Measurements from ENCODE around the gene CLHC1.

The CLHC1 gene

DNA sequence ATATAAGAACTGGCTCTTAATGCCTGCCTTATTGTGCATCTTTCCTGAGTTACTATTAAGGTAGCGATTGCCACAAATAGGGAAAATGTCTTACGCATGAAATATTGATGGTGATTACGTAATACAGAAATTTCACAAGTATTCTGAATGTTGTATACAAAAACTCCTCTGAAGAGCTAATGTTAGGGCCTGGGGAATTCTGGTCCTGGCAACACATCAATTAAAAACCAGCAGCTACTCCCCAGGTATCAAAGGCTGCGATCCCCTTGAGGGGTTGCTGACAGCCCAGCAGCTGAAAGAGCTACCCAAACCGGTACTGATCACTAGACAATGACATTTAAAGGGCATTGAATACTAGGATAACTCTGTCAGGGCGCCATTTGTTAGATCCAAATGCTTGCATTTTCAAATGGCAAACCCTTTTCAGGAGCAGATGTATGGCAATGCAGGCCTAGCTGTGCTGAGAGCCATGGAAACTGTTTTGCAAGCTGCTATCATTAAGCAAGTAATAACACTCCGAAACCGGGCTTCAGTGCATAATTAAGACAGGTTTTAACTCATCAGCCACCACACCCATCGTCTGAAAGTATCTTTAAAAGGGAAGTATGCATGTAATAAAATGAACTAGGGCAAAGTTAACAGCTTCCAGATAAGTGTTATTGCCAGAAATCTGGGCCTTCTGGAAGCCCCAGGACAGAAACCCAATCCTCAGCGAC is 78.4 kb downstream of the CLHC1 start:
- FAIRE-seq: no peak
- TF ChIP-seq POLR2AphosphoS5 (IDR thresholded peaks at IDR 0.05; ENCODE audit: low read depth, low read length) (no peak), POU2F2 (IDR thresholded peaks at IDR 0.05; ENCODE audit: low read depth, low read length) (no peak), PAX5 (IDR thresholded peaks at IDR 0.05; ENCODE audit: insufficient read depth, low read length, severe bottlenecking) (no peak), POLR2A (IDR thresholded peaks at IDR 0.05; ENCODE audit: low read depth, low read length) (no peak), TAF1 (IDR thresholded peaks at IDR 0.05; ENCODE audit: low read depth, low read length) (no peak)

DNA sequence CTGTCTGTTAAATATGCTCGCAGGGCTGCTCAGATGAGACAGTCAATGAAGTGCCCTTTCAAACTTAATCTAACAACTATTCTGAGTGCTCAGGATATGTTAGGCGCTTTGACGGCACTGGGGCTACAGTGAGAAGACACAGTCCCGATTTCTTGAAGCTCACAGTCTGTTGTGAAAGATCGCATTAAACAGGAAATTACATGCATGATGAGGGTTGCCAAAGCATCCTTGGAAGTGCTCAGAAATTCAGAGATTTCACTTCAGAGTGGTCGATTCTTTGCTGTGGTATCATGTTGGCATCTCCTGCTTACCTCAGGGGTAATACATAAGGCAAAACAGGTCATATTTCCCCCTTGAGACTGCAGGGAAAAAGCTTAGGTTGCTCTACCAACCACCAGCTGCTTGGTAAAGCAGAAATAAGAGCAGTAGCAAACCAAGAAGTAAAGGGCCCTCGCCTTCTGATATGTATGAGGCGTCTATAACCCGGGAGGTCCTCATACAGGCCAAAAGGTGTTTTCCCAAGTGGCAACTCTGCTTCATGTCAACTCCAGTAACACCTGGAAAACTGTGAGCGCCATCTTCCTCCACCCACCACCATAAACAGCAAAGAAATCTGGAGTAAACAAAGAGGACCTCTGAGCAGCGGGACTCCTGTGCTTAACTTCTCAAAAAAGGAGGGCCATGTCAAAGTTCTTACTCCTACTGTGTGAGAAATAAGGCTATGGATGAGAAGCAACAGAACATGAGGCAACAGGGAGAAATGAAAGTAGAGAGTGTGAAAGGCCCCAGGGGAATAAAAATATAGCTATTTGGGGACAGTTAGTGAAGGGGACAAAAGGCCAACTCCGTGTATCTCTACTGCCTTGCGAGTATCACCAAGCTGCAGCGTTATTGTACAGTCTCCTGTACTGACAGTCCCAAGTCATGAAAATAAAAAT is 79.3 kb downstream of the CLHC1 start:
- DNase-seq (ENCODE audit: insufficient read length, low spot score) (no peak), FAIRE-seq (no peak)
- TF ChIP-seq POLR2AphosphoS5 (IDR thresholded peaks at IDR 0.05; ENCODE audit: low read depth, low read length): no peak
- no peak for TF ChIP-seq TAF1 (IDR thresholded peaks at IDR 0.05; ENCODE audit: low read depth, low read length)
- TF ChIP-seq POLR2A (IDR thresholded peaks at IDR 0.05; ENCODE audit: low read depth, low read length): no peak
- TF ChIP-seq SPI1 (IDR thresholded peaks at IDR 0.05; ENCODE audit: low read depth, low read length): no peak
- TF ChIP-seq PAX5 (IDR thresholded peaks at IDR 0.05; ENCODE audit: insufficient read depth, low read length, severe bottlenecking): no peak
- no peak for TF ChIP-seq POU2F2 (IDR thresholded peaks at IDR 0.05; ENCODE audit: low read depth, low read length)

More for the DNA sequence above, 78.4 kb downstream of the CLHC1 start:
- DNase-seq (ENCODE audit: insufficient read length, low spot score): no peak

DNA sequence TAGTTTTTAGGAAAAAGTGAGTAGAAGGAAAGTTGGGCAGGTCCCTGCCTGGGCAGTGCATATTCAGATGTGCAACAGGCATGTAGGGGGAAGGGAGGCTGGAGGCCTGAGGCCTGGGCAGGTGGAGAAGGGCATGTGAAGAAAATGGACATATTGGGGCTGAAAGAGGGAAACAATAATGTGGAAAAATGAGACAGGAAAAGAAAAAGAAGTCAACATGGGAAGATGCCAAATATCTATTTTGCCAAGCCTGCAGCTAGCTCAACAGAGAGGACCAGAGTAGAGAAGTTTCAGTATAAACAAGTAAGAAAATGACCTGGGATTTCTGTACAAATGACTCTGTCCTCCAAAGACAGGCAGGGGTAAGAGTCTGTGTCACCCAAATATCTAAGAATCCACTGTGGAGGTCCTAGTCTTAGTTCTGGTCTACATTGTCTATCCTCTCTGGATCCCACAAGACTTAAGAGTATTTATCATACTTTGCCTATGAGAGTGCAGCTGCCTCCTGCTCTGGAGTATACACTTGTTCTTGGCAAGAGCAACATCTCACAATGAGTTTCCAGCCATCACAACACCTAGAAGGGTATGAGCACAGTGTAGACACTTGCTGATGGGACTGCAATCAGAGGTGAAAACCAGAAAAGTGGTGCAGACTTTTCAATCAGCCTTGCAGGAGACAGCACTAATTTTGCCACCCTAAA is 80.2 kb downstream of the CLHC1 start:
- DNase-seq (ENCODE audit: insufficient read length, low spot score) (no peak), FAIRE-seq (no peak)
- no peak for TF ChIP-seq PAX5 (IDR thresholded peaks at IDR 0.05; ENCODE audit: insufficient read depth, low read length, severe bottlenecking)
- TF ChIP-seq POLR2AphosphoS5 (IDR thresholded peaks at IDR 0.05; ENCODE audit: low read depth, low read length): no peak
- no peak for TF ChIP-seq POLR2A (IDR thresholded peaks at IDR 0.05; ENCODE audit: low read depth, low read length)
- no peak for TF ChIP-seq SPI1 (IDR thresholded peaks at IDR 0.05; ENCODE audit: low read depth, low read length)
- no peak for TF ChIP-seq POU2F2 (IDR thresholded peaks at IDR 0.05; ENCODE audit: low read depth, low read length)
- TF ChIP-seq TAF1 (IDR thresholded peaks at IDR 0.05; ENCODE audit: low read depth, low read length): no peak

DNA sequence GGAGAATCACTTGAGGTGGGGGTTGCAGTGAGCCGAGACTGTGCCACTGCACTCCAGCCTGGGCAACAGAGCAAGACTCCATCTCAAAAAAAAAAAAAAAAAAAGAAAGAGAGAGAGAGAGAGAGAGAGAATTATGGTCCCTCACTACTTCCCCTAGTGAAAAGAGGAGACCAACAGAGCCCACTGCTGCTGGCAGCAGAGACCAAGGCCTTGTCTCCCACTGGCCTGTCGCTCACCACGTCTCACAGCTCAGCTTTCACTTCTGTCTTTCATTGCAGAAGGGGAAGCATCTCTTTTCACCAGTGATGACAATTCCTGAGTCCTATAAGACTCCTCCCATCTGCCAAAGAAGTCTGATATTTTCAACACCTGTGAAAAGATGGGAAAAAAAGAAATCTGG is 81.3 kb downstream of the CLHC1 start:
- peak; percentile 45 for FAIRE-seq
- DNase-seq (ENCODE audit: insufficient read length, low spot score): no peak
- TF ChIP-seq SPI1 (IDR thresholded peaks at IDR 0.05; ENCODE audit: low read depth, low read length): peak; percentile 85
- TF ChIP-seq POLR2AphosphoS5 (IDR thresholded peaks at IDR 0.05; ENCODE audit: low read depth, low read length): no peak

DNA sequence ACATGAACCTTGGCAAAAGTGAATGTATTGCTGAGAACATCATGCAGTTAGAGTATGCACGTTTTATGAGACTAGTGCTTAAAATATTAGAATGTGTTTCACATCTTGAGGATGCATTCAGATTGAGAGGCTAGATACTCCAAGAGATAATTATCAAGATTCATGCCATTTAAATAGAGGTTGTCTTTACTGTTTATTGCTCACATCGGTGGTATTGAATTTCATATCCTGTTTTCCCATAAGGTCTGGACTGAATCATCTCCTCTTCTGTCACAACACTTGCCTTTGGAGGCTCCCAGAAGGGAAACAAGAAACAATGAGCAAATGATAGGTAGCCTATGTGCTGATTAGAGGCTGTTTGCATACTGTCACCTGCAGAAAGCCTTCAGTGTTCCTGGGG is 83.8 kb downstream of the CLHC1 start:
- DNase-seq (ENCODE audit: insufficient read length, low spot score) (no peak), FAIRE-seq (no peak)
- TF ChIP-seq SPI1 (IDR thresholded peaks at IDR 0.05; ENCODE audit: low read depth, low read length) (no peak), TAF1 (IDR thresholded peaks at IDR 0.05; ENCODE audit: low read depth, low read length) (no peak), POU2F2 (IDR thresholded peaks at IDR 0.05; ENCODE audit: low read depth, low read length) (no peak), POLR2AphosphoS5 (IDR thresholded peaks at IDR 0.05; ENCODE audit: low read depth, low read length) (no peak), POLR2A (IDR thresholded peaks at IDR 0.05; ENCODE audit: low read depth, low read length) (no peak), PAX5 (IDR thresholded peaks at IDR 0.05; ENCODE audit: insufficient read depth, low read length, severe bottlenecking) (no peak)

DNA sequence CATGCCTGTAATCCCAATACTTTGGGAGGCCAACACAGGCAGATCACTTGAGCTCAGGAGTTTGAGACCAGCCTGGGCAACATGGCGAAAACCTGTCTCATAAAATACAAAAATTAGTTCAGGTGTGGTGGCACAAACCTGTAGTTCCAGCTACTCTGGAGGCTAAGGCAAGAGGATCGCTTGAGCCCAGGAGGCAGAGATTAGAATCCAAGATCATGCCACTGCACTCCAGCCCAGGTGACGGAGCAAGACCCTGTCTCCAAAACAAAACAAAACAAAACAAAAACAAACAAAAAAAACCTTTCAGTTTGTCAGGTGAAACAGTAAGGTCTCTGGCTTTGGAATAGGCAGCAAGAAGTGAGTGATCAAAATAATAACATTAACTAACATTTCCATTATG is 84.6 kb downstream of the CLHC1 start:
- FAIRE-seq: no peak
- TF ChIP-seq POU2F2 (IDR thresholded peaks at IDR 0.05; ENCODE audit: low read depth, low read length): no peak
- no peak for TF ChIP-seq PAX5 (IDR thresholded peaks at IDR 0.05; ENCODE audit: insufficient read depth, low read length, severe bottlenecking)
- TF ChIP-seq SPI1 (IDR thresholded peaks at IDR 0.05; ENCODE audit: low read depth, low read length): no peak
- no peak for TF ChIP-seq TAF1 (IDR thresholded peaks at IDR 0.05; ENCODE audit: low read depth, low read length)
- TF ChIP-seq POLR2A (IDR thresholded peaks at IDR 0.05; ENCODE audit: low read depth, low read length): no peak
- TF ChIP-seq POLR2AphosphoS5 (IDR thresholded peaks at IDR 0.05; ENCODE audit: low read depth, low read length): no peak
- DNase-seq (ENCODE audit: insufficient read length, low spot score): no peak

DNA sequence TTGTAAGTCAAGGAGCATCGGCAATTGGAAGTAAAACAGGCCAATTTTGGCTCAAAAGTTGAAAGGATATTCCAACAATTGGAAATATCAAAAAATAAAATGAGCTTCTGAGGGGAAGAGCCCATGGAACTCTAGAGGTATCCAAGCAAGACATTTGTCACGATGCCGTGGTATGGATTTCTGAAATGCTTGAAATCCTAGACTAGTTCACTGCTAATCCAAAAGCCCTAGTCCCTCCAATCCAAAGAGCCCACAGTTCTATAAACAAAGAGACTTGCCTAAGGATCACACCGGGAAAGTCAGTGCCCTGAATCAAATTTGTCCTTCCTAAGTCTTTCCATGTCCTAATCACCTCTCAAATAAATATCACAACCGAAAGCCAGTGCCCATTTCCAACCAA is 85.1 kb downstream of the CLHC1 start:
- no peak for FAIRE-seq
- TF ChIP-seq PAX5 (IDR thresholded peaks at IDR 0.05; ENCODE audit: insufficient read depth, low read length, severe bottlenecking): no peak
- TF ChIP-seq POLR2A (IDR thresholded peaks at IDR 0.05; ENCODE audit: low read depth, low read length): no peak
- TF ChIP-seq SPI1 (IDR thresholded peaks at IDR 0.05; ENCODE audit: low read depth, low read length): no peak
- no peak for TF ChIP-seq POU2F2 (IDR thresholded peaks at IDR 0.05; ENCODE audit: low read depth, low read length)
- TF ChIP-seq POLR2AphosphoS5 (IDR thresholded peaks at IDR 0.05; ENCODE audit: low read depth, low read length): no peak
- TF ChIP-seq TAF1 (IDR thresholded peaks at IDR 0.05; ENCODE audit: low read depth, low read length): no peak
- DNase-seq (ENCODE audit: insufficient read length, low spot score): no peak

DNA sequence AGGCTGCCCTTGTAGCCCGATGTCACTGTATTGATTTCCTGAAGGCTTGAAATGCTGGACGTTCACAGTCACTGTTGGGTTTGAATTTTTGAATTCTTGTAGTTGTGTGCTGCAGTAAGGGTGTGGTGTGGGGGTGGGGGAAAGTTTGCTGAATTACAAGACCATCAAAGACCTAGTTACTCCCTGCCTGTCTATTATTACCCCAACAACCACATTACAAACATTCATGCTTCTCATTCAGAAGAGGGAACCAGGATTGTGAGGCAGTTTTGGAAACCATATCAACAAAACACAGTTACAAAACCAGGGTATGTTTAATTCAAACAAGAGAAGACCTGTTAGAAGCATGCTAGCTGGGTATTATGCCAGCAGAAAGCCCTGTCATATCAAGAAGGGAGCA is 85.8 kb downstream of the CLHC1 start:
- DNase-seq (ENCODE audit: insufficient read length, low spot score) (no peak), FAIRE-seq (no peak)
- TF ChIP-seq POLR2A (IDR thresholded peaks at IDR 0.05; ENCODE audit: low read depth, low read length) (no peak), PAX5 (IDR thresholded peaks at IDR 0.05; ENCODE audit: insufficient read depth, low read length, severe bottlenecking) (no peak), POLR2AphosphoS5 (IDR thresholded peaks at IDR 0.05; ENCODE audit: low read depth, low read length) (no peak), POU2F2 (IDR thresholded peaks at IDR 0.05; ENCODE audit: low read depth, low read length) (no peak), SPI1 (IDR thresholded peaks at IDR 0.05; ENCODE audit: low read depth, low read length) (no peak)

All from GM12891 (cell line).